HG03103 (cell line): ENCODE data around the gene FAM43A.

Experiments used
- ATAC-seq: cut with Tn5 transposase; IDR thresholded peaks from one replicate; pipeline ENCODE4 v1.9.1; 2021; ENCODE audit warnings: low read depth; ENCODE audit not compliant: unreplicated experiment

FAM43A gene

DNA sequence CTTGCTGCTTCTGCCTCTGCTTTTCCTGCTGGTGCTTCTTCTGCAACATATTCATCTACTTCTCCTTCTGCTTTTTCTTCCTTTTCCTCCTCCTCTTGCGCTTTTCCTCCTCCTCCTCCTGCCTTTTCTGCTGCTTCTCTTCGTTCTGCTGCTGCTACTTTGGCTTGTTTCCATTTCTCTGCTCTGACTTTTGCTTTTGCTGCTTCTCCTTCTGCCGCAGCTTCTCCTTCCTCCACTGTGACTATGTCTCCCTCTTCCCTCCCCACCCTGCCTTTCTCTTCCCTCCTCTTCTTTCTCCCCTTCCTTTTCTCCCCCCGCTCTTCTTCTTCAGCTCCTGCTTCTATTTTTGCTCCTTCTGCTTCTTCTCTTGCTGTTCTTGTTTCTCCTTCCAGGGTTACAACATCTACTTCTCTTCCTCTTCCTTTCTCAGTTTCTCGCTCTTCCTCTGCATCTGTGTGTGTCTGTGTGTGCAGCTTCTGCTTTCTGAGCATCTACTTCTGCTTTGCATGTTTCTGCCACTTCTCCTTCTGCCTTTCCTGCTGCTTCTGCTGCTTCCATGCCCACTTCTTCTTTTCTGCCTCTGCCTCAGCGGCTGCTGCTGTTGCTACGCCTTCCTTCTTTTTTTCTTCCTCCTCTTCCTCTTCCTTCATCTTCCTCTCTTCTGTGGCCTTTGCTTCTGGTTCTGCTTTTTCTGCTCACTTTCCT is 51.4 kb downstream of the FAM43A start:
- no peak for ATAC-seq
